ENCODE data around the gene PCDHA9. TPM values are rescaled to one million over a fixed set of nuclear protein-coding genes. Genes with fewer than 3 reads are reported as not detected.
A peak's percentile ranks its signal among the peaks of the same experiment; 100 is the strongest.
"Not testable (repeated sequence)": the region's sequence is repeated elsewhere in the genome, so short reads cannot be mapped to it uniquely, and the experiment has no call there.

PCDHA9 gene
- total RNA-seq, 1 donor from 2014 or later = 1.5 TPM

GRCh38 chr5:140870221-140871201 is 22.3 kb downstream of the PCDHA9 start:
- H3K4me3 Mint-ChIP-seq = no peak overlapping the region
- no peaks in the 10 kb centered on the region for H3K4me1 Mint-ChIP-seq (ENCODE audit: unreplicated experiment)
- DNase-seq (ENCODE audit: extremely low spot score, unreplicated experiment) = no peak
- peaks cover 35% of the 10 kb centered on the region for H3K36me3 Mint-ChIP-seq
- no peaks in the 10 kb centered on the region for H3K27me3 Mint-ChIP-seq
- H3K9me3 Mint-ChIP-seq = peaks cover 9% of the 10 kb centered on the region
- TF ChIP-seq CTCF (conservative IDR thresholded peaks at IDR 0.05) = no peak
- no peak overlapping the region for H3K27ac Mint-ChIP-seq

GRCh38 chr5:140875085-140876065 is 27.2 kb downstream of the PCDHA9 start, which contains the start of gene PCDHA12:
Gene PCDHA12 (plus strand): TSS chr5:140875308. CDS start chr5:140875473, 165 bp downstream.
- Mint-ChIP-seq H3K27ac (peak within 1 kb of the TSS; percentile 99), H3K9me3 (peaks cover 16% of the 10 kb centered on the region), H3K4me1 (ENCODE audit: unreplicated experiment) (no peaks in the 10 kb centered on the region), H3K27me3 (no peaks in the 10 kb centered on the region), H3K36me3 (peaks cover 44% of the 10 kb centered on the region), H3K4me3 (peak within 1 kb of the TSS; percentile 95)
- peak; percentile 72 for TF ChIP-seq CTCF (conservative IDR thresholded peaks at IDR 0.05)
- no peak for DNase-seq (ENCODE audit: extremely low spot score, unreplicated experiment)

- not testable (repeated sequence) for H3K4me1 Mint-ChIP-seq (ENCODE audit: unreplicated experiment); H3K27me3 Mint-ChIP-seq; DNase-seq (ENCODE audit: extremely low spot score, unreplicated experiment)
- H3K4me3 Mint-ChIP-seq = peak overlapping the region; percentile 95
- peak overlapping the region; percentile 99 for H3K27ac Mint-ChIP-seq
- H3K36me3 Mint-ChIP-seq = peaks cover 55% of the 10 kb centered on the region
- H3K9me3 Mint-ChIP-seq = peaks cover 24% of the 10 kb centered on the region
Observed at GRCh38 chr5:140876541-140877261, 28.5 kb downstream of the PCDHA9 start.

GRCh38 chr5:140877262-140877581 is 29.0 kb downstream of the PCDHA9 start:
- Mint-ChIP-seq H3K4me1 (ENCODE audit: unreplicated experiment) (no peaks in the 10 kb centered on the region), H3K27me3 (no peaks in the 10 kb centered on the region), H3K4me3 (no peak overlapping the region), H3K27ac (no peak overlapping the region), H3K36me3 (peaks cover 53% of the 10 kb centered on the region), H3K9me3 (peaks cover 23% of the 10 kb centered on the region)
- no peak for TF ChIP-seq CTCF (conservative IDR thresholded peaks at IDR 0.05)
- peak; percentile 72 for DNase-seq (ENCODE audit: extremely low spot score, unreplicated experiment)

- H3K4me1 Mint-ChIP-seq (ENCODE audit: unreplicated experiment) = no peaks in the 10 kb centered on the region
- H3K27me3 Mint-ChIP-seq = no peaks in the 10 kb centered on the region
- peaks cover 42% of the 10 kb centered on the region for H3K36me3 Mint-ChIP-seq
- no peak within 1 kb of the TSS for H3K4me3 Mint-ChIP-seq
- peak within 1 kb of the TSS; percentile 6 for H3K27ac Mint-ChIP-seq
- H3K9me3 Mint-ChIP-seq = peaks cover 30% of the 10 kb centered on the region
- DNase-seq (ENCODE audit: extremely low spot score, unreplicated experiment) = no peak
- no peak for TF ChIP-seq CTCF (conservative IDR thresholded peaks at IDR 0.05)
Observed at GRCh38 chr5:140881889-140882590, 33.9 kb downstream of the PCDHA9 start, which contains the start of gene PCDHA13. Gene PCDHA13 (plus strand): TSS chr5:140882124. CDS start chr5:140882269, 145 bp downstream.

Measured in type B pancreatic cell (in vitro differentiated cells).